ENCODE data around the gene TMEFF2.

The TMEFF2 gene

DNA sequence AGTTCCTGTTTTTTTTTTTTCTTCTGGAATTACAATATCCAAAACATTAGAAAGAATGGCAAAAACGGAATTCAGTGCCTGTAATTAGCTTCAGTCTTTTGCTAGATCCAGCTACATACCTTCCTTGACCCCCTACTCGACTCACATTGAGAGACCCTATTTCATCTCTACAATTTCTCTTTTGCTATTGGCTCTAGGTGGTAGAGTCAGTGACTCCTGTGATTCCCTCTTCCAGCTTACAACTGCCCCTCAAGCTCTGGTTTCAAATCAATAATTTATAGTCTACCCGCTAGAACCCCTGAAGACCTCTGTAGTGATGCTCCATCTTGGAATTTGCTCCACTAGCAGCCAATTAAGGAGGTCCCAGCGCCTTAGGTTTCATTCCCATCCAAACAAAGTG is 125.8 kb downstream of the TMEFF2 start:
- no peak overlapping the region for H3K4me3 ChIP-seq (ENCODE audit: low read depth, low read length)

GRCh38 chr2:192067631-192068030 is 127.1 kb downstream of the TMEFF2 start:
- H3K4me3 ChIP-seq (ENCODE audit: low read depth, low read length) = no peak overlapping the region
- TF ChIP-seq CTCF (IDR thresholded peaks at IDR 0.05; ENCODE audit: low read depth, low read length) = no peak

More for the DNA sequence above, 125.8 kb downstream of the TMEFF2 start:
- no peak for TF ChIP-seq CTCF (IDR thresholded peaks at IDR 0.05; ENCODE audit: low read depth, low read length)

GRCh38 chr2:192064459-192064858 is 130.3 kb downstream of the TMEFF2 start:
- H3K4me3 ChIP-seq (ENCODE audit: low read depth, low read length) = no peak overlapping the region
- no peak for TF ChIP-seq CTCF (IDR thresholded peaks at IDR 0.05; ENCODE audit: low read depth, low read length)

DNA sequence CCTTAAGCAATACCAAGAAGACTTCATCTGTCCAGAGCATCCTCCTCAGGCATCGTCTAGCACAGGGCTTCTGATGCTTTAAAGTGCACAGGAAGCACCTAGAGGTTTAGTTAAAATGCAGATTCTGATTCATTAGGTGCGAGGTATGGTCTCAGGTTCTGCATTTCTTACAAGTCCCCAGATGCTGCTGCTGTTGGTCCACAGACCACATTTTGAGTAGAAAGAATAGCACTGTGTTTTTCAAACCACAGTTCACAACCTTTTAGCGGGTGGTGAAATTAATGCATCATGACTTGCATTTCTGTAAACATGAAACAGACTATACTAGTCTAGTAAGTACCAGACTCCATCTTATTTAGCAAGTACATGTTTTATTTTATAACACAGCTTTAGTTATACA is 134.6 kb downstream of the TMEFF2 start:
- no peak for TF ChIP-seq CTCF (IDR thresholded peaks at IDR 0.05; ENCODE audit: low read depth, low read length)

DNA sequence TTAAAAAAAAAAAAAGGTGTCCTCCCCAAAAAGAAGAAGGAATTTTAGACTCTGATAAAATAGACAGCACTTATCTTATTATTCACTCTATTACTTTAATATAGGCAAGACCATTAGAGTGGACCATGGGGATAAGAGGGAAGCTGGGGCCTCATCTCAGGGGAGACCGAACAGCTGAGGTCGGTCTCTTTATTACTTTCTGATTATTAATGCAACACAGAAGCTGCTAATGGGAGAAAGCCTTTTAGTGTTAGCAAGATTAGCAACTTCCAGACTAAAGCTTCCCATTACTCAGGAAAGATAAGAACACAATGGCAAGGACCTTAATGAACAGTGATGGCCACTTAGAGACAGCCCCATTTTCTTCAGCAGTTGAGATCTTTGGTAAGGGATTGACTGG is 135.5 kb downstream of the TMEFF2 start:
- H3K4me3 ChIP-seq (ENCODE audit: low read depth, low read length) = no peak overlapping the region
- TF ChIP-seq CTCF (IDR thresholded peaks at IDR 0.05; ENCODE audit: low read depth, low read length) = no peak

More for the DNA sequence above, 134.6 kb downstream of the TMEFF2 start:
- no peak overlapping the region for H3K4me3 ChIP-seq (ENCODE audit: low read depth, low read length)

DNA sequence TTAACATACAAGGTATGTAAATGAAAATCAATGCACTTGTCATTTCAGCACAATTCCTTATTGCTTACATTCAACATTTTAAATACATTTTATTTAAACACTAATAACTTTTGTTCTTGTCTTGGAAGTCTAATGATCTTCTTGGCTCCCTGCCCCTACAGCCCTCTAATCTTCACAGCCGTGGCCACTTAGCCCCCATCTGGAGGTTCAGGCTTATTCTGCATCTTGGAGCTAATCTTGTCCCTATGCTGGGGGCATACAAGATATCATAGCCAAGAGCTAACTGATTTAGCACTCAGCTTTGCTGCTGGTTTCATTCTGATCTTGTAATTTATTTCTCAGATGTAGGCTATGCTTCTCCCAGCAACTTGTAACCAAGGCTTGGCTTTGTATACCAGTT is 140.8 kb downstream of the TMEFF2 start:
- TF ChIP-seq CTCF (IDR thresholded peaks at IDR 0.05; ENCODE audit: low read depth, low read length) = no peak

DNA sequence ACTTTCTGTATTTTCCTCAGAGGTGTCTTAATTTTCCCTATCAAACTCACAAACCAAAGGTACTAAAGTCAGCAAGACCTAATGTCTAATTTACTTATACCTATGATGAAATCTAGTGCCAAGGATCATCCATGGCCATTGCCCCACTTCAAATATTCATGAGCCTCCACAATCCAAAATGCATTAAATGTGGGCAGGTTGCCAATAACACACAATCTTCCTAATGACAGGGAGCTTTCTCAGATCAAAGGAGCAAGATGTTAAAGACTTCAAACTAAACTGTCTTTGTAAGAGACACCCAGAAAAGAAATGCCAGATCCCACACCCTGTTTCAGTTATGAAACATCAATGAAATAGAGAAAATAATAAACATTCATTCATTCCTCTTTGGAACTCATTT is 143.2 kb downstream of the TMEFF2 start:
- no peak for TF ChIP-seq CTCF (IDR thresholded peaks at IDR 0.05; ENCODE audit: low read depth, low read length)
- no peak overlapping the region for H3K4me3 ChIP-seq (ENCODE audit: low read depth, low read length)

More for the DNA sequence above, 140.8 kb downstream of the TMEFF2 start:
- no peak overlapping the region for H3K4me3 ChIP-seq (ENCODE audit: low read depth, low read length)

All from WI38 (cell line).